ENCODE results near the gene NAT14. TPM values are rescaled to one million over a fixed set of nuclear protein-coding genes. Genes with fewer than 3 reads are reported as not detected.

The NAT14 gene
- total RNA-seq, 1 donor from 2014 or later: 81.1 TPM

DNA sequence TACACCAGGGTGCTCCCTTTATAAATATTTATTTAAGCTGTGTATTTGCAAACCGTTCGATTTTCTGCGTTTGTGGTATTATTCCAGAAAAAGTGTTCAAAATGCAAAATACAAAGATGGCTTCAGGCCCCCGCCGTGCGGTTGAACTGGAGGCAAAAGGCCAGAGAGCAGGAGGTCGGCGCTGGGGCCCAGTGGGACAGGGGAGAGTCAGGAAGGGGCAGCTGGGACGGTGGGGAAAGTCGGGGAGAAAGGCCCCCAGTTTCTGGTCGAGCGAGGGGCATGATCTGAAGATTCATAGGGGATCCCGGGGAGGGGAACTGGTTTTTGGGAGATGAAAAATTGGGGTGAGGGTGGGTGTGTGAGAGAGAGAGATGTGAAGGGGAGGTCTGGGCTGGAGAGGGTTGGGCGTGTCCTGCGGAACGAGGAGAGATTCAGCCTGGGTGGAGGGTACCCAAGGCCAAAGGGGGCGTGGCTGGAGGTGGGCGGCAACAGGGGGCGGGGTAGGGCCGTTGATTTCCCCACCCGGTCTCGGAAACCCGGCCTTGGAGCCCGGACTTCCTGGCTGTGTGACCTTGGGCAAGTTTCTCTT is 24.2 kb upstream of the NAT14 start:
- TF ChIP-seq, protein P1, sequence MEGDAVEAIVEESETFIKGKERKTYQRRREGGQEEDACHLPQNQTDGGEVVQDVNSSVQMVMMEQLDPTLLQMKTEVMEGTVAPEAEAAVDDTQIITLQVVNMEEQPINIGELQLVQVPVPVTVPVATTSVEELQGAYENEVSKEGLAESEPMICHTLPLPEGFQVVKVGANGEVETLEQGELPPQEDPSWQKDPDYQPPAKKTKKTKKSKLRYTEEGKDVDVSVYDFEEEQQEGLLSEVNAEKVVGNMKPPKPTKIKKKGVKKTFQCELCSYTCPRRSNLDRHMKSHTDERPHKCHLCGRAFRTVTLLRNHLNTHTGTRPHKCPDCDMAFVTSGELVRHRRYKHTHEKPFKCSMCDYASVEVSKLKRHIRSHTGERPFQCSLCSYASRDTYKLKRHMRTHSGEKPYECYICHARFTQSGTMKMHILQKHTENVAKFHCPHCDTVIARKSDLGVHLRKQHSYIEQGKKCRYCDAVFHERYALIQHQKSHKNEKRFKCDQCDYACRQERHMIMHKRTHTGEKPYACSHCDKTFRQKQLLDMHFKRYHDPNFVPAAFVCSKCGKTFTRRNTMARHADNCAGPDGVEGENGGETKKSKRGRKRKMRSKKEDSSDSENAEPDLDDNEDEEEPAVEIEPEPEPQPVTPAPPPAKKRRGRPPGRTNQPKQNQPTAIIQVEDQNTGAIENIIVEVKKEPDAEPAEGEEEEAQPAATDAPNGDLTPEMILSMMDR (conservative IDR thresholded peaks at IDR 0.05): no peak
- DNase-seq (ENCODE audit: low read depth, low spot score): peak; percentile 55
- Mint-ChIP-seq H3K4me1 (peaks cover 20% of the 10 kb centered on the region), H3K36me3 (ENCODE audit: low read depth) (no peaks in the 10 kb centered on the region), H3K9me3 (no peaks in the 10 kb centered on the region), H3K4me3 (peak overlapping the region; percentile 91), H3K27ac (ENCODE audit: unreplicated experiment) (no peak overlapping the region), H3K27me3 (ENCODE audit: low read depth) (peaks cover 6% of the 10 kb centered on the region)

DNA sequence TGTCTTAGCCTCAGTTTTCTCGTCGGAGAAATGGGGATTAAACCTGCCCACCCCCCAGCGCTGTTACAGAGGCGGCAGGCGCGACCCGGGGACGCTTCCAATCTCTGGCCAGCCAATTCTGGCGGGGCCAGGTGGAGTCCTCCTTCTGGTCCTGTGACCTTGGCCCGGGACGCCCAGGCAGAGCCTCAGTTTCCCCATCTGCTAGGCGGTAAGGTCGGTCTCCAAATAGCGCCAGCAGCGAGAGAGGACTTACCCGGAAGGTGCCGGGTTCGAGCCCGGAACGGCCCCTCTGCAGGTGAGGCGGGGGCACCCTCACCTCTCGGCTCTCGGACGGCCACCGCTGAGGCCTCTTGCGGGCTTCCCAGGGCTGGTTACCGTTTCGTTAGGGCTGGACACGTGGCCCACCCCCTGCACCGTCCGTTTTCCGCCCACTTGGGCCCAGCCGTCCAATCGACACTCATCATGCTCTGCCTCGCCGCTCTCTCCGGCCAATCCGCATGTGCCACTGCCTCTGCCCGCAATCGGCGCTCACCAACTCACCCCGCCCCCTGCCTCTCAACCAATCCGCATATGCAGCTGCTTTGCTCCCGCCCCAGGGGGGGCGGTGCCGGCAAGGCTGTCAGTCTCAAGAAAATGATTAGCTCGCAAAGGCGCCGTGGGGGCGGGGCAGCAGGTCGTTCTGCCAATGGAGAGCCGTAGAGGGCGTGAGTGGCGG is 23.6 kb upstream of the NAT14 start, which contains the start of gene ISOC2:
Gene ISOC2, minus strand, starts transcription at position 384 of the 715 bp plus-strand sequence. CDS start 5,156 bp downstream, outside the sequence.
- DNase-seq (ENCODE audit: low read depth, low spot score): peak; percentile 100
- Mint-ChIP-seq H3K27ac (ENCODE audit: unreplicated experiment) (peak within 1 kb of the TSS; percentile 22), H3K4me3 (peak within 1 kb of the TSS; percentile 91), H3K36me3 (ENCODE audit: low read depth) (no peaks in the 10 kb centered on the region), H3K4me1 (peaks cover 20% of the 10 kb centered on the region), H3K9me3 (no peaks in the 10 kb centered on the region), H3K27me3 (ENCODE audit: low read depth) (peaks cover 7% of the 10 kb centered on the region)
- TF ChIP-seq, protein P1 (conservative IDR thresholded peaks at IDR 0.05): no peak

DNA sequence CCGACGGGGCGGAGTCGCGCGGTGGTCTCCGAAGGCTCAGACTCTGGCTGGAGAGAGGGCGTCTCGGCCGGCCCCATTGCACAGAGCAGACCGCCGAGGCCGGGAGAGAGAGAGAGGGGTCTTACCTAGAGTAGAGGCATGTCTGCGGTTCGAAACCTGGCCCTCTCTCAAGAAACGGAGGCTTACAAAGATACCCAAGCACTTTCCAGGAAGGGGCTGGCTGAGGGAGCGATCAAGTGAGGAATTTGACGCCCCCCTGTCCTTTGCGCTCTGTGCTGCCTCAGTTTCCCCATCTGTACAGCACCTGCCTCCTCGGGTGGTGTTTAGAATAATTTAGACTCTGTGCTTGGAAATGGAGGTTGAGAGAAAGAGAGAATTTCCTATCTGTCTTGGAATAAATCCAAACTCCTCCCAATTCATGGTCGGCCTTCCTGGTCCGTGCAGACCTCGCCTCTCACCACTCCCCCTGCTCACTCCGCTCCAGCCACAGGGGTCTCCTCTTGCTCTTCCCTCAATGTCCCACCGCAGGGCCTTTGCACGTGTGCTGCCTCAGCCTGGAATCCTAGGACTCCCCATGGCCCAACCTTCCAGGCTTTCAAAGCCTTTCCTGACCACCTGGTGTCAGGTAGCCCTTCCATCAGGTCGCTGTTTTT is 22.9 kb upstream of the NAT14 start:
- Mint-ChIP-seq H3K36me3 (ENCODE audit: low read depth) (no peaks in the 10 kb centered on the region), H3K9me3 (no peaks in the 10 kb centered on the region)
- TF ChIP-seq, protein P1 (conservative IDR thresholded peaks at IDR 0.05): no peak

DNA sequence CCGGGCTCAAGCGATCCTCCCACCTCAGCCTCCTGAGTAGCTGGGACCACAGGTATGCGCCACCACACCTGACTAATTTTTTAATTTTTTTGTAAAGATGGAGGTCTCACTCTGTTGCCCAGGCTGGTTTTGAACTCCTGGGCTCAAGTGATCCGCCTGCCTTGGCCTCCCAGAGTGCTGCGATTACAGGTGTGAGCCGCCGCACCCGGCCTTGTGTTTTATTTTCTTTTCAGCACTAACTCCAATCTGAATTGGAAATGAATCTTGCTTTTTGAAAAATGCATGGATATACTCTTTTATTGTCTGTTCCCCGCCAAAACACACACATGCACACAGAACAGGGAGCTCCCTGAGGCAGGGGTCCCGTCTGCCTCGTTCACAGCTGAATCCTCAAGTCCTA is 22.3 kb upstream of the NAT14 start:
- Mint-ChIP-seq H3K36me3 (ENCODE audit: low read depth) (no peaks in the 10 kb centered on the region), H3K9me3 (no peaks in the 10 kb centered on the region), H3K4me1 (peaks cover 20% of the 10 kb centered on the region), H3K4me3 (peak overlapping the region; percentile 91), H3K27me3 (ENCODE audit: low read depth) (peaks cover 10% of the 10 kb centered on the region), H3K27ac (ENCODE audit: unreplicated experiment) (no peak overlapping the region)
- TF ChIP-seq, protein P1 (conservative IDR thresholded peaks at IDR 0.05): no peak
- no peak for DNase-seq (ENCODE audit: low read depth, low spot score)

More for the DNA sequence above, 22.9 kb upstream of the NAT14 start:
- peaks cover 10% of the 10 kb centered on the region for H3K27me3 Mint-ChIP-seq (ENCODE audit: low read depth)
- peak overlapping the region; percentile 91 for H3K4me3 Mint-ChIP-seq
- H3K27ac Mint-ChIP-seq (ENCODE audit: unreplicated experiment): peak overlapping the region; percentile 22
- H3K4me1 Mint-ChIP-seq: peaks cover 20% of the 10 kb centered on the region
- no peak for DNase-seq (ENCODE audit: low read depth, low spot score)

DNA sequence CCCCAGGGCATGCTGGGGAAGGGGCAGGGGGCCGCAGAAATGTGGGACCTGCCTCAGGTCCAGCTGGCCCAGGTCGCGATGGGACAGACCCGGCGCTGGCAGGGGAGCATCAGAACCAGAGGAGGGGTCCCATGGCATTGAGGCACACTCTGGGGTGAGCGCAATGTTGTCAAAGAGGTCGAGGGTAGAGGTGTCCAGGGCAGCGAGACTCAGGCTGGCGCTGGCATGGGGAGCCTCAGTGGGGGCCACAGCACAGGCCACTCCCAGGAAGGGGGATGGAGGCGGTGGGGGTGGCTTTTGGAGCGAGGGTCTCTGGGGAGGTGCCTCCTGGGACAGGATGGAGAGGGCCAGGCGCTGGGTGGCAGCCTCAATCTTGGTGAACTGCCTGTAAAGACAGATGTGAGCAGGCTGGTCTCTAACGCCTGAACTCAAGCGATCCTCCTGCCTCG is 21.4 kb upstream of the NAT14 start:
- no peak overlapping the region for H3K27ac Mint-ChIP-seq (ENCODE audit: unreplicated experiment)

More for the DNA sequence above, 21.4 kb upstream of the NAT14 start:
- DNase-seq (ENCODE audit: low read depth, low spot score): no peak
- Mint-ChIP-seq H3K27me3 (ENCODE audit: low read depth) (peaks cover 10% of the 10 kb centered on the region), H3K36me3 (ENCODE audit: low read depth) (no peaks in the 10 kb centered on the region), H3K4me1 (peaks cover 20% of the 10 kb centered on the region), H3K9me3 (no peaks in the 10 kb centered on the region), H3K4me3 (no peak overlapping the region)
- TF ChIP-seq, protein P1 (conservative IDR thresholded peaks at IDR 0.05): no peak

Data from neural crest cell (in vitro differentiated cells).